ENCODE data around the gene ZNF33A.
A peak's percentile ranks its signal among the peaks of the same experiment; 100 is the strongest.
"Not testable (repeated sequence)": the region's sequence is repeated elsewhere in the genome, so short reads cannot be mapped to it uniquely, and the experiment has no call there.

Gene ZNF33A

DNA sequence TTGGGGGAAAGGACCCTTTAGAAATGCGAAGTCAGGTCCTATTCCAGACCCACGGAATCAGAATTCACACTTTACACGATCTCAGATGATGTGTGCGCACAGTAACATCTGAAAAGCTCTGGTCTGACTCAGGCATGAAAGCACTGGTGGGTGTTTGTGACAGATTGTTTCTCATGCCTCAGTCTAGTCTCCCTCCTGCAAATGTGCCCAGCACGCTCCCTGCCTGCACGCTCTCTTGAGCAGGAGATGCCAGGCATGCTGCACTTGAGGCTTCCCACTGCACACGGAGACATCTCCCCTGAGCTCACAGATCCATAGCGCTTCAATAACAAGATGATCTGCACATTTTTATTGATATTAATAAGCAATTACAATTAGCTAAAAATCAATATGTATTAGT is 60.0 kb downstream of the ZNF33A start:
- Histone ChIP-seq H3K27ac (replicated peaks) (no peak overlapping the region), H3K27me3 (ENCODE audit: insufficient read depth, poor library complexity, severe bottlenecking) (no peaks in the 10 kb centered on the region), H3K4me3 (replicated peaks; ENCODE audit: insufficient read depth, low read length) (no peak overlapping the region)
- no peak for DNase-seq (ENCODE audit: low read depth in 1 of 2, low spot score in 1 of 2)
- TF ChIP-seq, protein P1, sequence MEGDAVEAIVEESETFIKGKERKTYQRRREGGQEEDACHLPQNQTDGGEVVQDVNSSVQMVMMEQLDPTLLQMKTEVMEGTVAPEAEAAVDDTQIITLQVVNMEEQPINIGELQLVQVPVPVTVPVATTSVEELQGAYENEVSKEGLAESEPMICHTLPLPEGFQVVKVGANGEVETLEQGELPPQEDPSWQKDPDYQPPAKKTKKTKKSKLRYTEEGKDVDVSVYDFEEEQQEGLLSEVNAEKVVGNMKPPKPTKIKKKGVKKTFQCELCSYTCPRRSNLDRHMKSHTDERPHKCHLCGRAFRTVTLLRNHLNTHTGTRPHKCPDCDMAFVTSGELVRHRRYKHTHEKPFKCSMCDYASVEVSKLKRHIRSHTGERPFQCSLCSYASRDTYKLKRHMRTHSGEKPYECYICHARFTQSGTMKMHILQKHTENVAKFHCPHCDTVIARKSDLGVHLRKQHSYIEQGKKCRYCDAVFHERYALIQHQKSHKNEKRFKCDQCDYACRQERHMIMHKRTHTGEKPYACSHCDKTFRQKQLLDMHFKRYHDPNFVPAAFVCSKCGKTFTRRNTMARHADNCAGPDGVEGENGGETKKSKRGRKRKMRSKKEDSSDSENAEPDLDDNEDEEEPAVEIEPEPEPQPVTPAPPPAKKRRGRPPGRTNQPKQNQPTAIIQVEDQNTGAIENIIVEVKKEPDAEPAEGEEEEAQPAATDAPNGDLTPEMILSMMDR (IDR thresholded peaks at IDR 0.05; ENCODE audit: insufficient read depth, low read length): no peak
- TF ChIP-seq GABPA (IDR thresholded peaks at IDR 0.05; ENCODE audit: low read depth) (no peak), SPI1 (IDR thresholded peaks at IDR 0.05; ENCODE audit: borderline replicate concordance, low read depth) (no peak), POLR2AphosphoS5 (IDR thresholded peaks at IDR 0.05; ENCODE audit: low read depth) (no peak)
- TF ChIP-seq, protein P2, sequence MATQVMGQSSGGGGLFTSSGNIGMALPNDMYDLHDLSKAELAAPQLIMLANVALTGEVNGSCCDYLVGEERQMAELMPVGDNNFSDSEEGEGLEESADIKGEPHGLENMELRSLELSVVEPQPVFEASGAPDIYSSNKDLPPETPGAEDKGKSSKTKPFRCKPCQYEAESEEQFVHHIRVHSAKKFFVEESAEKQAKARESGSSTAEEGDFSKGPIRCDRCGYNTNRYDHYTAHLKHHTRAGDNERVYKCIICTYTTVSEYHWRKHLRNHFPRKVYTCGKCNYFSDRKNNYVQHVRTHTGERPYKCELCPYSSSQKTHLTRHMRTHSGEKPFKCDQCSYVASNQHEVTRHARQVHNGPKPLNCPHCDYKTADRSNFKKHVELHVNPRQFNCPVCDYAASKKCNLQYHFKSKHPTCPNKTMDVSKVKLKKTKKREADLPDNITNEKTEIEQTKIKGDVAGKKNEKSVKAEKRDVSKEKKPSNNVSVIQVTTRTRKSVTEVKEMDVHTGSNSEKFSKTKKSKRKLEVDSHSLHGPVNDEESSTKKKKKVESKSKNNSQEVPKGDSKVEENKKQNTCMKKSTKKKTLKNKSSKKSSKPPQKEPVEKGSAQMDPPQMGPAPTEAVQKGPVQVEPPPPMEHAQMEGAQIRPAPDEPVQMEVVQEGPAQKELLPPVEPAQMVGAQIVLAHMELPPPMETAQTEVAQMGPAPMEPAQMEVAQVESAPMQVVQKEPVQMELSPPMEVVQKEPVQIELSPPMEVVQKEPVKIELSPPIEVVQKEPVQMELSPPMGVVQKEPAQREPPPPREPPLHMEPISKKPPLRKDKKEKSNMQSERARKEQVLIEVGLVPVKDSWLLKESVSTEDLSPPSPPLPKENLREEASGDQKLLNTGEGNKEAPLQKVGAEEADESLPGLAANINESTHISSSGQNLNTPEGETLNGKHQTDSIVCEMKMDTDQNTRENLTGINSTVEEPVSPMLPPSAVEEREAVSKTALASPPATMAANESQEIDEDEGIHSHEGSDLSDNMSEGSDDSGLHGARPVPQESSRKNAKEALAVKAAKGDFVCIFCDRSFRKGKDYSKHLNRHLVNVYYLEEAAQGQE (IDR thresholded peaks at IDR 0.05; ENCODE audit: insufficient replicate concordance, low read depth): no peak

DNA sequence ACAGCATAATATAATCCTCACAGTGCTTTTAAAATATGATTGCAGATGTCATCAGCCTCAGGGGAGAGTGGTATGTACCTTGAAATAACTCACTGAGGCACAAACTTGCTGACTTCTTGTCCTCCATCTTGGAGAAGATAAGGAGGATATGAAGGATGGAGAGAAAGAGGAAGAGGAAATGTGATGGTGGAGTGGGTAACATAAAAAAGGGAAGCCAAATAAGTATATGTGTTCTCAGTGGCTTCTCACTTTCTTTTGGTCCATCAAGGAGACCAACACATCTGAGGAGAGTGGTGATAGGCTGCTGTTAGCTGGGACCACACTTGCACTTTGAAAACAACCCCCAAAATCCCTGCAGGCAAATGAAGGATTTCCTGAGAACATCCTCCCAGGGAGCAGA is 62.1 kb downstream of the ZNF33A start:
- Histone ChIP-seq H3K4me3 (replicated peaks; ENCODE audit: insufficient read depth, low read length) (no peak overlapping the region), H3K27ac (replicated peaks) (no peak overlapping the region), H3K27me3 (ENCODE audit: insufficient read depth, poor library complexity, severe bottlenecking) (no peaks in the 10 kb centered on the region)
- TF ChIP-seq, protein P2 (IDR thresholded peaks at IDR 0.05; ENCODE audit: insufficient replicate concordance, low read depth): no peak
- TF ChIP-seq, protein P1 (IDR thresholded peaks at IDR 0.05; ENCODE audit: insufficient read depth, low read length): no peak
- no peak for TF ChIP-seq POLR2AphosphoS5 (IDR thresholded peaks at IDR 0.05; ENCODE audit: low read depth)
- no peak for TF ChIP-seq GABPA (IDR thresholded peaks at IDR 0.05; ENCODE audit: low read depth)
- peak; percentile 94 for TF ChIP-seq SPI1 (IDR thresholded peaks at IDR 0.05; ENCODE audit: borderline replicate concordance, low read depth)
- no peak for DNase-seq (ENCODE audit: low read depth in 1 of 2, low spot score in 1 of 2)

DNA sequence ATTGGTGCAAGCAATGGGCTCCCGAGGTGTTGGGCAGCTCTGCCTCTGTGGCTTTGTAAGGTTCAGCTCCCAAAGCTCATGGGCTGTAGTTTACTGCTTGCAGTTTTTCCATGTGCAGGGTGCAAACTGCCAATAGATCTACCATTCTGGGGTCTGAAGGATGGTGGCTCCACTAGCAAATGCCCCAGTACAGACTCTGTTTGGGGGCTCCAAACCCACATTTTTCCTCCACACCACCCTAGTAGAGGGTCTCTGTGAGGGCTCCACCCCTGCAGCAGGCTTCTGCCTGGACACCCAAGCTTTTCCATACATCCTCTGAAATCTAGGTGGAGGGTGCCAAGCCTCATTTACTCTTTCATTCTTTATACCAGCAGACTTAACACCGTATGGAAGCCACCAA is 66.2 kb downstream of the ZNF33A start:
- Histone ChIP-seq H3K27ac (replicated peaks) (no peak overlapping the region), H3K27me3 (ENCODE audit: insufficient read depth, poor library complexity, severe bottlenecking) (no peaks in the 10 kb centered on the region), H3K4me3 (replicated peaks; ENCODE audit: insufficient read depth, low read length) (no peak overlapping the region)
- TF ChIP-seq, protein P1 (IDR thresholded peaks at IDR 0.05; ENCODE audit: insufficient read depth, low read length): no peak
- TF ChIP-seq SPI1 (IDR thresholded peaks at IDR 0.05; ENCODE audit: borderline replicate concordance, low read depth) (no peak), POLR2AphosphoS5 (IDR thresholded peaks at IDR 0.05; ENCODE audit: low read depth) (no peak), GABPA (IDR thresholded peaks at IDR 0.05; ENCODE audit: low read depth) (no peak)
- TF ChIP-seq, protein P2 (IDR thresholded peaks at IDR 0.05; ENCODE audit: insufficient replicate concordance, low read depth): no peak
- DNase-seq (ENCODE audit: low read depth in 1 of 2, low spot score in 1 of 2): no peak

DNA sequence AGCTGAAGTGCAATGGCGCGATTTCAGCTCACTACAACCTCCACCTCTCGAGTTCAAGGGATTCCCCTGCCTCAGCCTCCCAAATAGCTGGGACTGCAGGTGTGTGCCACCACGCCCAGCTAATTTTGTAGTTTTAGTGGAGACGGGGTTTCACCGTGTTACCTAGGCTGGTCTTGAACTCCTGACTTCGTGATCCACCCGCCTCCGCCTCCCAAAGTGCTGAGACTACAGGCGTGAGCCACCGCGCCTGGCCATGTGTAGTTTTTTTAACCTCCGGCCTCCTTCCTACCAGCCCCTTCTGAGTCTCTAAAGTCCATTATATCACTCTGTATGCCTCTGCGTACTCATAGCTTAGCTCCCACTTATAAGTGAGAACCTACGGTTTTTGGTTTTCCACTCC is 82.8 kb downstream of the ZNF33A start:
- DNase-seq (ENCODE audit: low read depth in 1 of 2, low spot score in 1 of 2); H3K4me3 ChIP-seq (replicated peaks; ENCODE audit: insufficient read depth, low read length); H3K27ac ChIP-seq (replicated peaks); H3K27me3 ChIP-seq (ENCODE audit: insufficient read depth, poor library complexity, severe bottlenecking): not testable (repeated sequence)
